Stimulated activated CD4-positive, alpha-beta T cell treated with anti-CD3 and anti-CD28 coated beads, Interleukin-2, amount 100 ng/mL, for 4 hours (primary cell): ENCODE measurements around the gene EPHA6.
"Not testable (repeated sequence)": the region's sequence is repeated elsewhere in the genome, so short reads cannot be mapped to it uniquely, and the experiment has no call there.

Experiments
- DNase-seq: peaks from one replicate; pipeline ENCODE4 v3.0.0-alpha.2; 2020; ENCODE audit warnings: low read depth

The EPHA6 gene

GRCh38 chr3:97181704-97182103 lies 367.3 kb downstream of the EPHA6 start:
- no peak for DNase-seq

- DNase-seq = no peak
These were observed 373.4 kb downstream of the EPHA6 start for GRCh38 chr3:97187771-97188170.

GRCh38 chr3:97189835-97190234 lies 375.4 kb downstream of the EPHA6 start:
- no peak for DNase-seq

- DNase-seq = no peak
These were observed 382.7 kb downstream of the EPHA6 start for GRCh38 chr3:97197083-97197482.

GRCh38 chr3:97197830-97198229 lies 383.4 kb downstream of the EPHA6 start:
- DNase-seq = no peak

GRCh38 chr3:97200387-97200786 lies 386.0 kb downstream of the EPHA6 start:
- no peak for DNase-seq

GRCh38 chr3:97201814-97202213 lies 387.4 kb downstream of the EPHA6 start:
- no peak for DNase-seq

GRCh38 chr3:97228966-97229365 lies 414.6 kb downstream of the EPHA6 start:
- no peak for DNase-seq

GRCh38 chr3:97230486-97230885 lies 416.1 kb downstream of the EPHA6 start:
- DNase-seq = no peak

- DNase-seq = no peak
These were observed 418.1 kb downstream of the EPHA6 start for GRCh38 chr3:97232393-97233034.

- DNase-seq = no peak
These were observed 420.8 kb downstream of the EPHA6 start for GRCh38 chr3:97235179-97235578.

- DNase-seq = no peak
These were observed 421.4 kb downstream of the EPHA6 start for GRCh38 chr3:97235611-97236315.

- no peak for DNase-seq
These were observed 427.0 kb downstream of the EPHA6 start for GRCh38 chr3:97241417-97241816.

GRCh38 chr3:97245201-97245910 lies 431.0 kb downstream of the EPHA6 start:
- no peak for DNase-seq

- no peak for DNase-seq
These were observed 441.7 kb downstream of the EPHA6 start for GRCh38 chr3:97256060-97256459.

GRCh38 chr3:97257942-97258697 lies 443.7 kb downstream of the EPHA6 start:
- no peak for DNase-seq

GRCh38 chr3:97259263-97259662 lies 444.9 kb downstream of the EPHA6 start:
- DNase-seq = no peak

GRCh38 chr3:97264180-97264579 lies 449.8 kb downstream of the EPHA6 start:
- no peak for DNase-seq

- DNase-seq = no peak
These were observed 451.0 kb downstream of the EPHA6 start for GRCh38 chr3:97265237-97266005.

GRCh38 chr3:97269202-97269601 lies 454.8 kb downstream of the EPHA6 start:
- no peak for DNase-seq

GRCh38 chr3:97276879-97277550 lies 462.6 kb downstream of the EPHA6 start:
- DNase-seq = not testable (repeated sequence)
